IMR-90 (cell line): ENCODE measurements around the gene KLHL13. TPM values are rescaled to one million over a fixed set of nuclear protein-coding genes. Genes with fewer than 3 reads are reported as not detected.
"Not testable (repeated sequence)": the region's sequence is repeated elsewhere in the genome, so short reads cannot be mapped to it uniquely, and the experiment has no call there.

Experiments
- ATAC-seq: fragments of 200-7000 bp; cut with Tn5 transposase; 2 replicates; pipeline ENCODE4 v1.9.1; 2020; ENCODE audit warnings: low read depth, mild to moderate bottlenecking, moderate library complexity
- BruUV-seq: library from RNA; stranded (reverse); fragments of 400-500 nt; replicated peaks from 2 replicates; lab custom pipeline; 2021; lab: Mats Ljungman, UMichigan
- CTCF ChIA-PET: fragments of 300-600 bp; formaldehyde crosslinking; extraction: SDS; loops from one replicate; lab custom pipeline; 2021; ENCODE audit warnings: antibody characterized with exemption; lab: Yijun Ruan, JAX
- POLR2A ChIA-PET: fragments of 300-600 bp; sonication (Branson Sonifier 250); formaldehyde crosslinking; loops from one replicate; lab custom pipeline; 2022; ENCODE audit warnings: antibody characterized with exemption; ENCODE audit not compliant: unreplicated experiment; lab: Charles Lee
- DNase-seq: peaks from one replicate; pipeline ENCODE4 v3.0.0; 2013
- H2AFZ ChIP-seq: replicated peaks from 2 replicates; pipeline ENCODE3; 2013; ENCODE audit warnings: low read length, mild to moderate bottlenecking; ENCODE audit not compliant: poor library complexity
- H2AK5ac ChIP-seq: 2 replicates; pipeline ENCODE4 v1.6.1; 2013; ENCODE audit warnings: low read depth, low read length, inconsistent platforms
- H2AK9ac ChIP-seq: replicated peaks from 2 replicates; pipeline ENCODE3; 2013; ENCODE audit warnings: mild to moderate bottlenecking, low read depth, low read length, moderate library complexity; ENCODE audit not compliant: poor library complexity
- H2BK120ac ChIP-seq: 2 replicates; pipeline ENCODE4 v1.6.1; 2013; ENCODE audit warnings: low read depth, low read length, inconsistent platforms
- H2BK15ac ChIP-seq: 3 replicates; pipeline ENCODE4 v1.6.1; 2013; ENCODE audit warnings: low read depth, low read length, inconsistent platforms
- H2BK20ac ChIP-seq: 2 replicates; pipeline ENCODE4 v1.6.1; 2013; ENCODE audit warnings: low read depth, mild to moderate bottlenecking, inconsistent platforms, low read length, moderate library complexity
- H2BK5ac ChIP-seq: 2 replicates; pipeline ENCODE4 v1.6.1; 2013; ENCODE audit warnings: mild to moderate bottlenecking, low read depth, low read length, inconsistent platforms; ENCODE audit not compliant: poor library complexity, severe bottlenecking
- H3K14ac ChIP-seq: replicated peaks from 2 replicates; pipeline ENCODE4 v1.6.1; 2013; ENCODE audit warnings: low read depth, low read length, inconsistent platforms
- H3K18ac ChIP-seq: 2 replicates; pipeline ENCODE4 v1.6.1; 2013; ENCODE audit warnings: low read depth, low read length, control low read depth
- H3K23ac ChIP-seq: 2 replicates; pipeline ENCODE4 v1.6.1; 2013; ENCODE audit warnings: low read depth, low read length, inconsistent platforms
- H3K27ac ChIP-seq: 2 replicates; pipeline ENCODE4 v1.5.1; 2013; ENCODE audit warnings: mild to moderate bottlenecking, control low read depth, low read length; ENCODE audit not compliant: insufficient read depth
- H3K27me3 ChIP-seq: 2 replicates; pipeline ENCODE4 v1.6.1; 2013; ENCODE audit warnings: low read length; ENCODE audit not compliant: control insufficient read depth, insufficient read depth
- H3K36me3 ChIP-seq: 2 replicates; pipeline ENCODE4 v1.6.1; 2013; ENCODE audit warnings: low read length, mixed read lengths; ENCODE audit not compliant: control insufficient read depth, insufficient read depth
- H3K4ac ChIP-seq: 2 replicates; pipeline ENCODE4 v1.6.1; 2013; ENCODE audit warnings: low read depth, low read length, inconsistent platforms
- H3K4me1 ChIP-seq: 2 replicates; pipeline ENCODE4 v1.6.1; 2013; ENCODE audit warnings: low read length, mixed read lengths; ENCODE audit not compliant: control insufficient read depth, insufficient read depth
- H3K4me2 ChIP-seq: 2 replicates; pipeline ENCODE4 v1.6.1; 2013; ENCODE audit warnings: low read depth, mild to moderate bottlenecking, control low read depth, low read length, moderate library complexity
- H3K4me3 ChIP-seq: 2 replicates; pipeline ENCODE4 v1.5.1; 2013; ENCODE audit warnings: low read depth, mild to moderate bottlenecking, control low read depth, low read length, moderate library complexity; ENCODE audit not compliant: insufficient read depth
- H3K56ac ChIP-seq: 2 replicates; pipeline ENCODE4 v1.6.1; 2013; ENCODE audit warnings: low read length, inconsistent platforms; ENCODE audit not compliant: insufficient read depth; ENCODE audit errors: extremely low read depth
- H3K79me1 ChIP-seq, 2 experiments: 2 replicates each; pipeline ENCODE4 v1.6.1; 2013; ENCODE audit warnings: low read length in 2 of 2, inconsistent platforms in 1 of 2, low read depth in 1 of 2
- H3K9ac ChIP-seq: 2 replicates; pipeline ENCODE4 v1.6.1; 2013; ENCODE audit warnings: low read depth, low read length, control low read depth
- H3K9me1 ChIP-seq: 2 replicates; pipeline ENCODE4 v1.6.1; 2013; ENCODE audit warnings: low read length, inconsistent platforms; ENCODE audit not compliant: insufficient read depth
- H3K9me3 ChIP-seq: 2 replicates; pipeline ENCODE4 v1.6.1; 2013; ENCODE audit warnings: low read length; ENCODE audit not compliant: control insufficient read depth, insufficient read depth
- H4K20me1 ChIP-seq: 2 replicates; pipeline ENCODE4 v1.6.1; 2013; ENCODE audit warnings: low read length, inconsistent platforms; ENCODE audit not compliant: insufficient read depth
- H4K5ac ChIP-seq: 2 replicates; pipeline ENCODE4 v1.6.1; 2013; ENCODE audit warnings: mild to moderate bottlenecking, low read depth, low read length, control low read depth
- H4K8ac ChIP-seq, 2 experiments: 2 replicates each; pipeline ENCODE4 v1.6.1; 2013; ENCODE audit warnings: low read depth in 2 of 2, low read length in 2 of 2, control low read depth in 1 of 2, inconsistent platforms in 1 of 2
- H4K91ac ChIP-seq: 2 replicates; pipeline ENCODE4 v1.6.1; 2013; ENCODE audit warnings: low read depth, low read length, inconsistent platforms; ENCODE audit not compliant: insufficient read depth
- RAD21 ChIP-seq: IDR thresholded peaks from 2 replicates; pipeline ENCODE4 v1.6.1; 2012; ENCODE audit warnings: low read length, improper control_type of control experiment
- SMC3 ChIP-seq: fragments of 150-350 bp; IDR thresholded peaks from 2 replicates; pipeline ENCODE4 v1.6.1; 2016; ENCODE audit warnings: low read depth, mild to moderate bottlenecking, antibody characterized with exemption, low read length, moderate library complexity
- WGBS, 2 experiments: methylation state at CpG; one replicate each; pipeline versions ENCODE4 v1.1.5 to v1.1.7; 2013; ENCODE audit warnings: missing lambda C conversion rate in 2 of 2; ENCODE audit not compliant: insufficient read length in 1 of 2; ENCODE audit errors: extremely low coverage in 2 of 2; 5-methylcytosine and 5-hydroxymethylcytosine counted together
- dilution Hi-C: fragments of 300-500 bp; cut with HindIII; formaldehyde crosslinking; loops from one replicate; pipeline ENCODE4 v1.14.3; 2018; ENCODE audit warnings: low sequenced_read_pairs; ENCODE audit not compliant: unreplicated experiment
- in situ Hi-C: fragments of 300-500 bp; cut with MboI; formaldehyde crosslinking; loops from 3 replicates; pipeline ENCODE4 v1.14.3; 2019; ENCODE audit warnings: low sequenced_read_pairs, inconsistent platforms, mixed read lengths
- intact Hi-C: fragments of 100-400 bp; cut with micrococcal nuclease; formaldehyde crosslinking; loops from 2 replicates; pipeline ENCODE4 v1.10.0; 2022
- polyA plus RNA-seq, 3 experiments: library from polyadenylated mRNA; depleted of rRNA; stranded (reverse); fragments of >200 nt; gene quantifications; 2 replicates each; pipeline ENCODE4 v1.2.3, GENCODE V29; 2012; ENCODE audit warnings: low replicate concordance in 1 of 3
- total RNA-seq: library from RNA; depleted of rRNA; stranded (reverse); fragments of >200 nt; gene quantifications from 2 replicates; pipeline ENCODE4 v1.2.3, GENCODE V29; 2012

The KLHL13 gene
- total and polyA plus RNA-seq, 2 of the 4 experiments (the other 2 are of a cell fraction): 4.0 to 12.5 TPM

- TF ChIP-seq SMC3 (no peak), RAD21 (no peak)
- Histone ChIP-seq H3K79me1 (no peaks in the 10 kb centered on the region), H3K9me1 (no peaks in the 10 kb centered on the region), H3K9me3 (no peaks in the 10 kb centered on the region; the same call in 1 of the 2 replicates), H3K23ac (no peak overlapping the region), H2BK20ac (no peak overlapping the region), H3K56ac (no peak overlapping the region), H4K5ac (no peak overlapping the region), H3K4me2 (no peak overlapping the region), H3K4me3 (no peak overlapping the region), H3K36me3 (no peaks in the 10 kb centered on the region), H3K18ac (no peak overlapping the region), H3K4ac (no peak overlapping the region), H3K4me1 (no peaks in the 10 kb centered on the region), H2BK15ac (no peak overlapping the region), H2BK5ac (no peak overlapping the region), H4K91ac (no peak overlapping the region), H3K27me3 (no peaks in the 10 kb centered on the region), H3K9ac (no peak overlapping the region), H2AFZ (no peak overlapping the region), H3K14ac (no peak overlapping the region), H2AK5ac (no peak overlapping the region), H2BK120ac (no peak overlapping the region), H3K27ac (no peak overlapping the region), H4K20me1 (no peaks in the 10 kb centered on the region), H4K8ac (no peak overlapping the region), H2AK9ac (no peak overlapping the region)
- no peak for DNase-seq
- in situ Hi-C loops: no loop called here
- CTCF ChIA-PET: no interaction called here
- intact Hi-C loops: no loop called here
- POLR2A ChIA-PET: no interaction called here
- dilution Hi-C loops: no loop called here
- BruUV-seq: no TSS peak
- ATAC-seq: no peak
These were observed 100.2 kb downstream of the KLHL13 start for GRCh38 chrX:118016422-118016821.

GRCh38 chrX:118002417-118002816 is 114.2 kb downstream of the KLHL13 start:
- H2BK20ac ChIP-seq, H3K9me1 ChIP-seq, H3K4me3 ChIP-seq, H3K27me3 ChIP-seq, H4K20me1 ChIP-seq, BruUV-seq, dilution Hi-C loops, H4K91ac ChIP-seq, H3K56ac ChIP-seq, H3K9ac ChIP-seq, H2BK120ac ChIP-seq, ATAC-seq, CTCF ChIA-PET, H2AK5ac ChIP-seq, H2BK15ac ChIP-seq, H4K8ac ChIP-seq, DNase-seq, H4K5ac ChIP-seq, intact Hi-C loops, H3K4me1 ChIP-seq, H3K14ac ChIP-seq, in situ Hi-C loops, H2BK5ac ChIP-seq, H3K4ac ChIP-seq, H3K36me3 ChIP-seq, H2AFZ ChIP-seq, H3K23ac ChIP-seq, H3K4me2 ChIP-seq, H2AK9ac ChIP-seq, H3K18ac ChIP-seq, H3K27ac ChIP-seq, POLR2A ChIA-PET, H3K9me3 ChIP-seq, H3K79me1 ChIP-seq: not testable (repeated sequence)
- no CpG with 5 or more reads among the region's 6 CpGs for WGBS, 2 experiments
